Stimulated activated CD8-positive, alpha-beta memory T cell treated with anti-CD3 and anti-CD28 coated beads, Interleukin-15, amount 100 ng/mL, for 24 hours (primary cell): ENCODE measurements around the gene PRKRIP1.
"Not testable (repeated sequence)": the region's sequence is repeated elsewhere in the genome, so short reads cannot be mapped to it uniquely, and the experiment has no call there.

Source experiments
- DNase-seq: peaks from one replicate; pipeline ENCODE4 v3.0.0-alpha.2; 2020; ENCODE audit warnings: low read depth

The PRKRIP1 gene

DNA sequence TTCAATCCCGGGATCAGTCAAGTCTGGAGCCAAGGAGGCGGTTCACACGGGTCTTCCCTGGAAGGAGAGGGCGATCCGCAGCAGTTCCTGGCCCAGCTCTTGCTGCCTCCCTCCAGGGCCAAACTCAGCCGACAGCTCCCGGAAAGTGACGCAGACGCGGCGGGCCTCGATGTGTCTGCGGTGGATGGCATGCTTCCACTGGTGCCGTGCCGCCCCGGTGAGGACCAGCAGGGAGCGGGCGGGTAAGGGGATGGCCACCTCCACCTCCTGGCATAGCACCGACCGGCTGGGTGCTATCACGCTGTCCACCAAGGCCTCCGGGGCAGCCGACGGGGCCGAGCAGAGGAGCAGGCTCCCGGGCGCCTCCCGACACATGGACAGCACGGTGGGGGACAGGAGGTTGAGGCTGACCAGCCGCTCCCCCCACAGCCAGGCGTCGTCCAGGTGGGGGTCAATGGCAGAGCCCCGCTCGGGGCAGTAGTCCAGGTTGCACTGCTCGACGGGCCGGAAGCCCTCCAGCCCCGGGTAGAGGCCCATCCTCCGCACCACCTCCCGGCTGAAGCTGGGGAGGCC is 61.3 kb downstream of the PRKRIP1 start:
- DNase-seq = no peak

DNA sequence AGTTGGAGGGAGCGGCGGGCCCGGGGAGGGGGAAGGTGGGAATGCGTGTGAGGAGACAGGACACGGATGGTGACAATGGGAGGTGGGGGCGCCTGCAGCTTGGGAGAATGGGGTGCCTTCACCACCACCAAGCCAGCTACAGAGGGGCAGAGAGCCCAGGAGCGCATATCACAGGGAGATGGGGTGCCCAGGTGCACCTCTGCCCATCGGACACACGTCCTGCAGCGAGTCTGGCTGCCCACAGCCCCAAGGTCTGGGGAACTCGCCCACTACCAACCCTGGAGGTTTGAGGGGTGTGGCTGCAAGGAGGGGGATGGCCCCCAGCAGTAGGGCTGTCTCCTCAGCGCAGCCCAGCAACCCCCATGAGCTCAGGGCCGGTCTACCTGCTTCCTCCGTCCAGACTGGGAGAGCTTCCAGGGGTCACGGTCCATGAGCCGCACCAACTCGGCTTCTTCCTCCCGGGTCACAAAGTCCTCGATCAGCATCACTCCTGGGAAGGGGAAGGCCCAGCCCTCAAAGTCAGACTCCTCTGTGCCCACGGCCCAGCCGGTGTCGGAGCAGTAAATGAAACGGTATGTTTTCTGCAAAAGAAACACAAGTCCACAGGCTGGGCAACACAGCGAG is 63.2 kb downstream of the PRKRIP1 start:
- no peak for DNase-seq

DNA sequence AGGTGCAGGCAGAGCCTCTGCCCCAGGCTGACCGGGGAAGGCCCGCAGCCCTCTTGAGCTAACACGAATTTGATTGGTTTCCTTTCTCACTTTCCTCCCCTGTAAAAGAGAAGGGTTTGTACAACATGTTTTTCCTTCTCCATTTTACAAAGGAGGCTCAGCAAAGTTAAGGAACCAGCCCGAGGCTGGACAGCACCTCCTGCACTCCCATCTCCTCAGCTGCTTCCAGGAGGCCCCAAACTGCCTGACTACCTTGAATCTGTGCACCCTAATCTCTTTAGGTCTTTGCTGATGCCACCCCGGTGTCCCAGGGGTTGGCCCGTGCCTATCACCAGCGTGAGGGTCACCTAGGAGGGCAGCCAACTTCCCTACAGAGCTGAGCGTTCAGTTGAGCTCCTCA is 64.3 kb downstream of the PRKRIP1 start:
- DNase-seq = no peak

DNA sequence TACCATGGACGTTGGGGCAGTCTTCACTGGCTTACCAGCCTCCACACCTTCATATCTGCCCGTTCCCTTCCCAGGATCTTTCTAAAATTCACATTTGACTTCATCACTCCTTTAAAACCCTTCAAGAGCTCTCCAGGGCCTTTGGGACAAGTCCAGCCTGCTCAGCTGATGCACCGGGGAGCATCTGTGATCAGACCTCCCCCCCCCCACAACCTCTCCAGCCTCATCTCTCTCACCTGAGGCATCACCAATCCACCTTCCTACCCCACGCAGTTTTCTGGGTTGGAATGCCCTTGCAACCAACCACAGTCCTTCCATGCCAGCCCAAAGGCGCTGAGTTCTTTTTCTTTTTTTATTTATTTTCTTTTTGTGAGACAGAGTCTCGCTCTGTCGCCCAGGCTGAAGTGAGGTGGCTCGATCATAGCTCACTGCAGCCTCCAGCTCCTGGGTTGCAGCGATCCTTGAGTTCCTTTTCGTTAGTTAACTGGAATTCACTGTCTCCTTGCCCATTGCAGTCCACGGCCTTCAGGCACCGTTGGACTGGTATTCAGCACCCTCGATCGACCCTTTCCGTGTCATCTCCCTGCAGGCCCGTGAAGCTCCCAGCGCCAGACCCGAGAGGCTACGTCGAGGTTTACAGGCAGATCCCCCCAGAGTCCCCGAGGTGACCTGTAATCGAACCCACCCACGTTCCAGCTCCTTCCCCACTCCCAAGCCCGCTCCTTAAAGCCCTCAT is 67.8 kb downstream of the PRKRIP1 start:
- DNase-seq = no peak

DNA sequence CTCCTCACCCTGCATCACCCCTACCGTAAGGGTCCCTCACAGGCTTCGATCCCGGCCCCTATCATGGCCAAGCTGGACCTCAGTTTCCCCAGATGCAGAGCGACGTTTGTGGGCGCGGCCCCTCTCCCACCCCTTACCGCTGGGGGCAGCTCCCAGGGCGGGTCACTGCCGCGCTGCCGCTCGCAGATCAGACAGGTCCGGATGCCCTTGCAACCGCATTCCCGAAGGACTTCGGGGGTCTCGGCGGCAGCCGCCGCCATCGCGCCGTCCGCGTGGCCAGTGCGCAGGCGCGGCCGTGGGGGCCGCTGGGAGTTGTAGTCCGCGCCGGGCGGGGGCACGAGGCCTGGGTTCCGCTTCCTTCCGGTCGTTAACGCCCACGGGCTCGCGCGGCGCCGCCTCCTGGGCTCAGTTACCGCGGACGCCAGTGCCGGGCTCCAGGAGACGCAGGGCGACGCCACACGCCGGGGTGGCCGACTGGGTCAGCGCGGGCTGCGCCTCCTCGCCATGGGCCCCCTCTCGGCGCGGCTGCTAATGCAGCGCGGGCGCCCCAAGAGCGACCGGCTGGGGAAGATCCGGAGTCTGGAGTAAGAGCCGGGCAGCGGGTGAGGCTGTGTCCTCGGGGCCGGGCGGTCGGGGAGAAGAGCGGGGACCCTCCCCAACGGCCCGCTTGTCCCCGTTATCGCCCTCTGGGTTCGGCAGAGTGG is 68.6 kb downstream of the PRKRIP1 start, which contains the start of the genes ALKBH4 and LRWD1:
Gene ALKBH4 (minus strand): TSS at position 287 of the 704 bp plus-strand sequence. CDS start 27 bp downstream, at position 260.
Gene LRWD1 (plus strand): TSS at position 408 of the 704 bp plus-strand sequence. CDS start 97 bp downstream, at position 505.
- DNase-seq = peak; percentile 96

DNA sequence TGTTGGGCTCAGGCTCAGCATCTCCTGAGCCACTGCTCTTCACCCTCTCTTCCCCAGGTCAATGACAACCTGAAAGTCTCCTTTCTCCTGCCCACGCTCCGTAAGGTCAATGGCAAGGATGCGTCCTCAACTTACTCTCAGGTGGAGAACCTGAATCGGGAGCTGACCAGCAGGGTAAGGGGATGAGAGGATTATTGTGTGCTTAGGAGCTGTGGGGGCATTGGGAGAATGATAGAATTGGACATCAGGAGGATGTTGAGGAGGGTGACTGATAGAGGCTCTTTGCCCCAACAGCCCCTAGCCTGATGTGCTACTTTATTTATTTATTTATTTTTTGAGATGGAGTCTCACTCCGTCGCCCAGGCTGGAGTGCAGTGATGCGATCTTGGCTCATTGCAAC is 69.9 kb downstream of the PRKRIP1 start:
- DNase-seq = no peak

DNA sequence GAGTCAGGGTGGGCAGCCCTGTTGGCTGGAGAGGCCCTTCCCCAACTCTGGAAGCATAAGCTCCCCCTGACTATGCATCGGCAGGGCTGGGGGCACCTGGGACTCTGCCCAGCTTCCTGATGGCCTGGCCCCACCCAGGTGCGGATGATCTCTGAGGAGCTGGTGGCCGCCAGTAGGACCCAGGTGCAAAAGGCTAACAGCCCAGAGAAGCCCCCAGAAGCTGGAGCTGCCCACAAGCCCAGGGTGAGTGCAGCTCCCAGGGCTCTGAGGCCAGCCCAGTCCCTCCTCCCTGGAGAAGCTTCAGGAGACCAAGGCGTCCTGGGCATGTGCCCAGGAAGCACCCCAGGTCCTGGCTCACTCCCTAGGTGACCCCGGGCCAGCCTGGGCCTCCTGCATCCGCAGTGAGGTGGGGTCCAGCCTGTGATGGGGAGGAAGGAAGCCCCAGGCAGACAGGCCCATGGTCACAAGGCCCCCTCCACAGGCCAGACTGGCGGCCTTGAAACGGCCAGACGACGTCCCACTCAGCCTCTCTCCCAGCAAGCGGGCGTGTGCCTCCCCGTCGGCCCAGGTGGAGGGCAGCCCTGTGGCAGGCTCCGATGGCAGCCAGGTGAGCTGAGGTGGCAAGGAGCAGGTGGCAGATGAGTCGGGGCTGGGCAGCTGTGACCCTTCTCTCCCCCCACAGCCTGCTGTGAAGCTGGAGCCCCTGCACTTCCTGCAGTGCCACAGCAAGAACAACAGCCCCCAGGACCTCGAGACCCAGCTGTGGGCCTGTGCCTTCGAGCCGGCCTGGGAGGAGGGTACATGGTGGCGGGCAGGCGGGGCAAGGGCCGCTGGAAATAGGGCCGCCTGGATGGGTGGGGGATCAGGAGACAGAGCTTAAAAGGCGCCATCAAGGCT is 71.7 kb downstream of the PRKRIP1 start:
- DNase-seq = no peak

DNA sequence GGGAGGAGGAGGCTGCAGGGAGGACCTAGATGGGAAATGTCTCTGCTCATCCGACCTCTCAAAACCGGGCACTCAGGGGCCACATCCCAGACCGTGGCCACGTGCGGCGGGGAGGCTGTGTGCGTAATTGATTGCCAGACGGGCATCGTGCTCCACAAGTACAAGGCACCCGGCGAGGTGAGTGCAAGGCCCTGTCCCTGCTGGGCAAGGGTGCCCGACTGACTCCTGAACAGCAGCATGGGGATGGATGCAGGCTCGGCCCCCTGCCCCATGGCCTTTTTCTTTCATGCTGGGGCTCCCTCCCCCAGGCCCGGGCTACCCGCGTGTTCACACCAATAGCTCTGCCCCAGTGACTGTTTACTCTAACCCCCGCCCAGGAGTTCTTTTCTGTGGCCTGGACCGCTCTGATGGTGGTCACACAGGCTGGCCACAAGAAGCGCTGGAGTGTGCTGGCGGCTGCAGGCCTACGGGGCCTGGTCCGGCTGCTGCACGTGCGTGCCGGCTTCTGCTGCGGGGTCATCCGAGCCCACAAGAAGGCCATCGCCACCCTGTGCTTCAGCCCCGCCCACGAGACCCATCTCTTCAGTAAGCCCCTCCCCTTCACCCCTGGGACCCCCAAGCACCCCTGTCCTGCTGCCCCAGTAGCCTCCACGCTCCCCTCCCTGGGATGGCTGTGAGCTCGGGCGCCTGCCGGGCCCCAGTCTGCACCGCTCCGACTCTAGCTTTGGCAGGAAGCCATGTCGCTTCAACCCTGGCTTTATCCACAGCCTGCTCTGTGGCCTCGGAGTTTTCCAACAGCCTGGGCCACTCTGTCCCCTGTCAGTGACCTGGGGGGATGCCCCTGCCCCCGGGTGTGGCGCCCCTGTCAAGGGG is 72.6 kb downstream of the PRKRIP1 start:
- no peak for DNase-seq

DNA sequence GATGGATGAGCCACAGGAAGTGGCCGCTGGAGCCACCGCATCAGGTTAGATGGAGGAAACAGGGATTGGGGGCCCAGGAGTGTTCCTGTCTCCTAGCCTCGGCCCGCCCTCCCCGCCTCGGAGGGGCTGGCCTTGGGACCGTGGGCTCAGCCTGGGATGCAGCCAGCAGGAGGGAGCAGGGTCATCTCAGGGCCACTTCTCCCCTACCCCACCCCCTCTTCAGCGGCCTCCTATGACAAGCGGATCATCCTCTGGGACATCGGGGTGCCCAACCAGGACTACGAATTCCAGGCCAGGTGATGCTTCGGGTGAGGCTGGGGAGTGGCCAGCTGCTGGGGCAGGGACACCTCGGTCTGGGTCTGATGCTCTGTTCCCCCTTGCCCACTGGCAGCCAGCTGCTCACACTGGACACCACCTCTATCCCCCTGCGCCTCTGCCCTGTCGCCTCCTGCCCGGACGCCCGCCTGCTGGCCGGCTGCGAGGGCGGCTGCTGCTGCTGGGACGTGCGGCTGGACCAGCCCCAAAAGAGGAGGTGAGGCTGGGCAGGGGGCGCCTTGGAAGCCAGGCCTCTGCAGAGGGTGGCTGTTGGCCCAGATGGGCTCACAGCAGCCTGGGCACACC is 73.3 kb downstream of the PRKRIP1 start:
- no peak for DNase-seq

DNA sequence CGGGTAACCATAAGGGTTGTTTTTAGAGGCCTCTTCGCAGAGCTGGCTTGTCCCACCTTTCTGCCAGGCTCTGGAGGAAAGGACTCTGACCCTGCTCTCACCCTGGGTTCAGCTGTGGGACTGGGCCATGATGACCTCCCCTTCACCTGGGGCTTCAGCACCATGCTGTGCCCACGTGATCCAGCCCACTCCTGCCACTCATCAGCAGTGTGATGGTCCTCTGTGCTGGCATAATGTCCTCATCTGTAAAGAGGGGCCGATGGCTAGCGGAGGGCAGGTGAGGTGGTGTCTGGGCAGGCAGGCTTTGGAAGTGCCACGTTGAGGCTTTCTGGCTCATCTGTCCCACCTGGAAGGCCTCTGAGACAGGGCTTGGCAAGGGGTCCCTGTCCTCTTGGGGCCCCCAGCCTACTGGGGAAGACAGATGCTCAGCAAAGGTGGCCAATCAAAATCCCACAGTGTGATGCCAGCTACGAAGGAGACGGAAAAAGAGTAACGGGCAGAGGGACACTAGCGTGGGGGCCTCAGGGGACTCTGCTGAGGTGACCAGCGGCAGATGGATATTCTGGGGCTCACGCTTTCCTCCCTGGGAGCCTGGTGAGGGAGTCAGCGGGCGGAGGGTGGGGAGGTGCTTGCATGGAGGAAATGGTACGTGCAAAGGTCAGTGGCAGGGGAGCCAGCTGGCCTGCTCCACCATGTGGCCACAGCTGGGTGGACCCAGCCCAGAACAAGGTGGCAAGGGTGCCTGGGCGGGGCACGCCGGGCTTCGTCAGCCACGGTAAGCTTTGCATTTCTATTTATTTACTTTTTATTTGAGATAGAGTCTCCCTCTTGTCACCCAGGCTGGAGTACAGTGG is 74.0 kb downstream of the PRKRIP1 start:
- DNase-seq = no peak

DNA sequence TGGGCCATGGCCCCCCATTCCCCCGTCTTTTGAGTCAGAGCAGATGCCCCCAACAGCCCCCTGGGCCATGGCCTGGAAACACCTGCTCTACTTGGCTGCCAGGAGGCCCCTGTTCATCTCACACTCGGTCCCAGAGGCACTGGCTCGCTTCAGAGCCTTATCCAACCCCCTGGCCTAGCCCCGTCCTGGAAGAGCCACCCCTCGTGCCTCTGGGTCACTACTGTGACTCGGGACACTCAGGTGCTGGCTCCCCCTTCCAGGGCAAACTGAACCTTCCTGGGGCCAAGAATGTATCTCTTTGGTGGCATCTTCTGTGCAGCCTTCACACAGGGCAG is 75.6 kb downstream of the PRKRIP1 start:
- DNase-seq = no peak

DNA sequence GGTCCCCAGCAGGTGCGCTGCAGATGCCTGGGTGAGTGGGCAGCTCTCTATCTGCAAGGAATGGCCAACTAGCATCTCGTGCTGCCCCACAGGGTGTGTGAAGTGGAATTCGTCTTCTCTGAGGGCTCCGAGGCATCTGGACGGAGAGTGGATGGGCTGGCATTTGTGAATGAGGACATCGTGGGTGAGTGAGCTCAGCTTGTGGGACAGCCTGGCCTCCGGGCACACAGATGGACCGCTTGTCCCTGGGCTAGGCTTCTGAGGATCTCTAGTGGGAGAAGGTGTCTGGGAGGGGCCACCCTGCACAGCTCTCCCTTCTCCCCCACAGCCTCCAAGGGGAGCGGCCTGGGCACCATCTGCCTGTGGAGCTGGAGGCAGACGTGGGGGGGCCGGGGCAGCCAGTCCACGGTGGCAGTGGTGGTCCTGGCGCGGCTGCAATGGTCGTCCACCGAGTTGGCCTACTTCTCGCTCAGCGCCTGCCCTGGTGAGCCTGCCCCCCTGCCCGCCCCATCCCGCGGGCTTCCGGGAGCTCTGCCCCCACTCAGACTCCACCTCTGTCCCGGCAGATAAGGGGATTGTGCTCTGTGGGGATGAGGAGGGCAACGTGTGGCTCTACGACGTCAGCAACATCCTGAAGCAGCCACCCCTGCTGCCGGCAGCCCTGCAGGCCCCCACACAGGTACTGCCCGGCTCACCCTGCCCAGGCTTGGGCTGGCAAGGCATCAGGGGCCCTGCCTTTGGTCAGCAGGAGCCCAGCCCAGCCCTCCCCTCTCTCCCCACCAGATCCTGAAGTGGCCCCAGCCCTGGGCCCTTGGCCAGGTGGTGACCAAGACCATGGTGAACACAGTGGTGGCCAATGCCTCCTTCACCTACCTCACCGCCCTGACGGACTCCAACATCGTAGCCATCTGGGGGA is 76.2 kb downstream of the PRKRIP1 start:
- DNase-seq = no peak

DNA sequence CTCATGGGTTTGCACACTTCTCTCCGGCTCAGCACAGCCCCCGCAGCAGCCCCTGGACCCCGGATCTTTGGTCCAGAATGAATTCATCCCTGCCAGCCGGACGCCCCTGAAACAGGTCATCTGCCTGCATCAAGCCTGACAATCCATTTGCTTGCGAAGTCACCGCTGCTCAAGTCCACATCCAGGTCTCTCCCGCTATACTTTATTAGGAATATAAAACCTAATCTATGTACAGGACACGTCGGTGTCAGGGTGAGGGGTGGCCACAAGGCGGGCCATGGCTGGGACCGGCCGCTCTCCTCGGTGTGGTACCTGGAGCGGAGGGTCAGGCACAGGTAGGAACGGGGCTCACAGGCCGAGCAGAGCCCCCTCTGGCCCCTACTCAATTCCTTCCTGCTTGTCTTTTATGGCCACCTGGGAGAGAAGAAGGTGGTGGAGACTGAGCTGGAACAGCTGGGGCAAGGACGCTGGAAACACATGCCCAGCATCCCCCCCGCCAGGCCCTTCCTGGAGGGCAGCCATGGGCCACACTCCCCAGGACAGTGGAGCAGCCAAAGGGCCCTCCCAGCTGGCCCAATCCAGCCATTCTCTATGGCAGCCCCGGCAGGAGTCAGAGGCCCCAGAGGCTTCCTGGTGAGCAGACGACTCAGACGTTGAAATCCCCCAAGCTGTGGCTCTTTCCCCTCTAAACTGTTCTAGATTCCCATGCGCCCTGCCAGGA is 77.3 kb downstream of the PRKRIP1 start:
- DNase-seq = no peak

DNA sequence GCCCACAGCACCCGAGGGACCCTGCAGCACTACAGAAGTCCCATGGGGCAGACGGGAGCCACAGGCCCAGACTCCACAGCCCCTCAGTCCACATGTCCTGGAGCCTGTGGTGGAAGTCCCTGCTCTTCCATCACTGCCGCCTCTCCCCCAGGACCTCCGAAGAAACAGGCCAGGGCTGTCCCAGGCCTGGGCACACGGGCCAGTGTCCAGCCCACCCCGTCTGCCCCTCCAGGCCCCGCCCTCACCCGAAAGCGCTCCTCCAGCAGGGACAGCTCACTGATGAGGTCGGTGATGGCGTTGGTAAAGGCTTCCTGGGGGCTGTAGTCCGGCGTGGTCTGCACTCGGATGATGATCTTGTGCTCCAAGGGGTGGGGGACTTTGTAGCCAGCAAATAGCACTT is 78.0 kb downstream of the PRKRIP1 start:
- not testable (repeated sequence) for DNase-seq

DNA sequence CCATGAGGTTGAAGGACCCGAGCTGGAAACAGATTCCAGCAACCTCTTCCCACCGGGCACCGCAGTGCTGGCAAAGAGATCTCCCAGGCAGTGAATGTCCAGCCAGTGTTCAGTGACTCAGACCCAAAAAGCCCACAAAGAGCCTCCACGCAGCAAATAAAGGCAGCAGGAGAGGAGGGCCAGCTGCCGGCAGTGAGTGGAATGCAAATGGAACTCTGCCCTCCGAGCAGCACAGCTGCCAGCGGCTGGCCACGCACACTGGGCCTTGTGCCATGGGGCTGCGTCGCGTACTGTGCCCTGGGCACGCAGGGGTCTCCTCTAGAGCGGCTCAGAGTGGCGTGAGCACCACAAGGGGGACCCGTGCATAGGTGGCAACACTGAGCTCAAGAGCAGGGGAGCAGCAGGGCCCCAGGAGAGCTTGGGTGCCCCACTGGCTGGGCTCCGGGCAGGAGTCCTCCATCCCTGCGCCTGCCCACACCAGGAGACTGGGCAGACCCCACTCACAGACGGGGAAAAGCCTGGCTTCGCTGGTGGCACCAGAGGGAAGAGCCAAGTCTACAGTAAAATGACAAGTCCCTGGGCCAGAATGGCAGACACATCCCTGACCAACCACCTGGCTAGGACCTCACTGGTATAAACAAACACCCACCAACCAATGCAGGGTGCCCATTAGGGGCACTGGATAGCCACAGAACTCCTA is 78.7 kb downstream of the PRKRIP1 start:
- not testable (repeated sequence) for DNase-seq
